GM23338 (cell line): ENCODE data around the gene PDE10A.

Experiments used
- EZH2 ChIP-seq: fragments of 200-600 bp; sonication (generic); IDR thresholded peaks from one replicate; pipeline ENCODE4 v1.8.0; 2017; ENCODE audit warnings: antibody characterized with exemption, mild to moderate bottlenecking, low read depth; ENCODE audit not compliant: unreplicated experiment
- POLR2AphosphoS5 ChIP-seq: IDR thresholded peaks from 2 replicates; pipeline ENCODE4 v1.6.1; 2016; ENCODE audit warnings: antibody characterized with exemption, low read depth
- TF ChIP-seq, protein P1 (sequence below), 2 experiments: fragments of 200-600 bp in 1 of 2; sonication (generic) in 1 of 2; conservative IDR thresholded peaks; 2 replicates each; pipeline versions ENCODE4 v1.5.1 to v1.6.1; 2016 to 2017; ENCODE audit warnings: antibody characterized with exemption in 2 of 2, low read depth in 2 of 2, mild to moderate bottlenecking in 2 of 2, moderate library complexity in 1 of 2

DNA sequence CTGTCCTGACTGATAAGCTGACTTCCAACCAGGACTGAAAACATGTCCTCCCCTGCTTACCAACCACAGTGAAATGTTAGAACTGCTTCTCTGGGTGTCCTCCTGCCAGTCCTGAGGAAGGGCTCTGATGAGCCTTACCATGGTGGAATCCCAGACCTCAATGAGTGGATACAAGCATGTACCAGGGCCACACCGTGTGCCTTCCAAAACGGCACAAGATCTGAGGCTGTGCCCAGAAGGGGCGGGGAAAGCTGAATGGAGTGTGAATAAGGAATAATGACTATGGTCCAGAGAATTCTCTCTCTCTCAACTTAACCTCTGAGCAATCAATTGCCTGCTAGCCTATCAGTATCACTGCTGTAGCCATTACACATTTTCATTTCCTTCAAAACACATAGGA, 51.7 kb downstream of the PDE10A start:
- TF ChIP-seq, protein P1, sequence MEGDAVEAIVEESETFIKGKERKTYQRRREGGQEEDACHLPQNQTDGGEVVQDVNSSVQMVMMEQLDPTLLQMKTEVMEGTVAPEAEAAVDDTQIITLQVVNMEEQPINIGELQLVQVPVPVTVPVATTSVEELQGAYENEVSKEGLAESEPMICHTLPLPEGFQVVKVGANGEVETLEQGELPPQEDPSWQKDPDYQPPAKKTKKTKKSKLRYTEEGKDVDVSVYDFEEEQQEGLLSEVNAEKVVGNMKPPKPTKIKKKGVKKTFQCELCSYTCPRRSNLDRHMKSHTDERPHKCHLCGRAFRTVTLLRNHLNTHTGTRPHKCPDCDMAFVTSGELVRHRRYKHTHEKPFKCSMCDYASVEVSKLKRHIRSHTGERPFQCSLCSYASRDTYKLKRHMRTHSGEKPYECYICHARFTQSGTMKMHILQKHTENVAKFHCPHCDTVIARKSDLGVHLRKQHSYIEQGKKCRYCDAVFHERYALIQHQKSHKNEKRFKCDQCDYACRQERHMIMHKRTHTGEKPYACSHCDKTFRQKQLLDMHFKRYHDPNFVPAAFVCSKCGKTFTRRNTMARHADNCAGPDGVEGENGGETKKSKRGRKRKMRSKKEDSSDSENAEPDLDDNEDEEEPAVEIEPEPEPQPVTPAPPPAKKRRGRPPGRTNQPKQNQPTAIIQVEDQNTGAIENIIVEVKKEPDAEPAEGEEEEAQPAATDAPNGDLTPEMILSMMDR (conservative IDR thresholded peaks at IDR 0.05; ENCODE audit: low read depth in 2 of 2), result no peak
- no peak for TF ChIP-seq EZH2
- no peak for TF ChIP-seq POLR2AphosphoS5
